ENCODE data around the gene CPTP. TPM values are rescaled to one million over a fixed set of nuclear protein-coding genes. Genes with fewer than 3 reads are reported as not detected.

CPTP gene
- total and polyA plus RNA-seq, 9 donors, result 12.5 to 19.6 (median 16.9) TPM

DNA sequence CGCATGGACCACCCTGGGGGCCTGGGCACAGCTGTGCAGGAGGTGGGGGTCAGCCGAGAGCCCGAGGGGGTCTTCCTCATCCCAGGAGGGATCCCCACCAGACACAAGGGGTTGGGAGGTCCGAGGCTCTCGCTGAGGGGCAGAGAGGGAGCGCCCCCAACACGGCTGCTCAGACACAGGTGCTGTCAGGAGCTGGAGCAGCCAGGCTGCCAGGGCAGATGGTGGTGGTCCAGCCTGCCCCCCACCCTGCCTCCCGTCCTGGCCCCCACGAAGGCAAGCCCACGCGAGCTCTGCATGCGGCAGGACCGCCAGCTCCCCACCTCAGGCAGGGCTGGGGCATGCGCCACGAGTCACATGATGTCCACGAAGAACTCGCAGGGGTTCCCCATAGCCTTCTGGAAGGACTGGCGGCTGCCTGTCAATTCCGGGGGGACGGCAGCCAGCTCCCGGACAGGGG lies 11.2 kb downstream of the CPTP start:
- Histone ChIP-seq H3K4me3 (ENCODE audit: low read length) (no peak overlapping the region), H3K27ac (ENCODE audit: low read length) (no peak overlapping the region), H3K4me1 (ENCODE audit: control insufficient read depth, insufficient read depth, low read length) (peaks cover 9% of the 10 kb centered on the region), H3K9me3 (replicated peaks; ENCODE audit: control insufficient read depth, low read depth, low read length) (no peaks in the 10 kb centered on the region), H3K36me3 (ENCODE audit: control insufficient read depth, insufficient read depth, low read length) (peaks cover 43% of the 10 kb centered on the region), H3K27me3 (ENCODE audit: control insufficient read depth, insufficient read depth, low read length) (no peaks in the 10 kb centered on the region)
- no peak for DNase-seq
- WGBS (ENCODE audit: insufficient coverage), result 75% methylated on average over 17 of the region's 21 CpGs

DNA sequence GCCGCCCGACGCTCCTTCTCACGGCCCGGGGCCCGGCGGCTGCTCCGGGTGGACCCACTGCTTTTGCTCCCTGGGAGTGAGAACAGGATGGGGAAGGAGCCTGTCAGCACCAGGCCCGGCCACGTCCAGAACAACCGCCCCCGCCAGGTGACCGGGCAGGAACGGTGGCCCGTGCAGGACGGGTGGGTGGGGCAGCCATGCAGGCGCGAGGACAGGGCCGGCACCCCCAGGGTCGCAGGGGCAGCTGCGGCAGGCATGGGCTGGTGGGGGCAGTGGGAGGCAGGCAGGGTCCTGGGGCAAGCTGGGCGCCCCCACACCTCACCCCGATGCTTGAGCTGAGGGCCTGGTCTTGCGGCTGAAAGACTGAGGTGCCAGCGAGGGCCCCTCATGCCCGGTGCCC lies 11.8 kb downstream of the CPTP start:
- Histone ChIP-seq H3K9me3 (replicated peaks; ENCODE audit: control insufficient read depth, low read depth, low read length) (no peaks in the 10 kb centered on the region), H3K27ac (ENCODE audit: low read length) (no peak overlapping the region), H3K36me3 (ENCODE audit: control insufficient read depth, insufficient read depth, low read length) (peaks cover 48% of the 10 kb centered on the region), H3K27me3 (ENCODE audit: control insufficient read depth, insufficient read depth, low read length) (no peaks in the 10 kb centered on the region), H3K4me3 (ENCODE audit: low read length) (no peak overlapping the region), H3K4me1 (ENCODE audit: control insufficient read depth, insufficient read depth, low read length) (peaks cover 3% of the 10 kb centered on the region)
- no peak for DNase-seq
- WGBS (ENCODE audit: insufficient coverage), result 90% methylated on average over 22 of the region's 26 CpGs

DNA sequence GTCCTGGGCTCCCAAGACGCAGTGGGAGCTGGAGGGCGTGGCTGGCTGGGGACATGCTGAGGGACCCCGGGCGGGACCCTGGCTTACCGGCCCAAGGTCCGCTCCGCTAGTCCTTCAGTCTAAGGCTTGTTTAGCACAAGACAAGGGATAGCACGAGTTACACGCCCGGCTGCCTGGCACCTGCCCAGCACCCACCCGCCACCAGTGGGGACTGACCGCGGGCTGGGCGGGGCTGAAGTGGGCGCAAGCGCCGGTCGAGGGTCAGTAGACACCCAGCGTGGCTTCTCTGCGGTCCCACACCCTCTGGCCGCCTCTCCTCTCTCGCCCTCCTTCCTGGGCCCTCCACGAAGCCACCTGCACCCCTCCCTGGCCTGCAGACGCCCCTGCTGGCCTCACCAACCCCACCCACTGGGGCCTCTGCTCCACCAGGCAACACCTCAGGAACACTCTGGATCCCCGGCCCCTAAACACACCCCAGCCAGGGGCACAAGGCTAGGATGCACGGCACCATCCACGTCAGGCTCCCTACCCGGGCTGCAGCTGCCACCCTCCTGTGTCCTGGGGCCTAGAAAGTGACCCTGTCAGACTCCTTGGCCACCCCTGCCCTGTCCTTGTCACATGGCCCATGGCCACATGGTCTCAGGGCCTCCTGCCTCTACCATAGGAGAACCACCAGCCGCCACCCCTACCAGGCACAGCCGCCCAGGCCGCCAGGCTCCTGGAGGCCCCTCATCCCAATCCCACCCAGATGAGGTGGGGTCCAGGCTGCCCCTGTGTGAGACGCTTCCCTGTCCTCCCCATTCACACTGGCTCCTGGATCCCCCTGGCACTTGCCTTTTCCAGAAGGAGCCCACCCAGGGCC lies 12.6 kb downstream of the CPTP start:
- DNase-seq, result no peak
- Histone ChIP-seq H3K36me3 (ENCODE audit: control insufficient read depth, insufficient read depth, low read length) (peaks cover 53% of the 10 kb centered on the region), H3K9me3 (replicated peaks; ENCODE audit: control insufficient read depth, low read depth, low read length) (no peaks in the 10 kb centered on the region), H3K4me1 (ENCODE audit: control insufficient read depth, insufficient read depth, low read length) (no peaks in the 10 kb centered on the region), H3K4me3 (ENCODE audit: low read length) (no peak overlapping the region), H3K27ac (ENCODE audit: low read length) (no peak overlapping the region), H3K27me3 (ENCODE audit: control insufficient read depth, insufficient read depth, low read length) (no peaks in the 10 kb centered on the region)
- 88% methylated on average over 30 of the region's 32 CpGs for WGBS (ENCODE audit: insufficient coverage)

DNA sequence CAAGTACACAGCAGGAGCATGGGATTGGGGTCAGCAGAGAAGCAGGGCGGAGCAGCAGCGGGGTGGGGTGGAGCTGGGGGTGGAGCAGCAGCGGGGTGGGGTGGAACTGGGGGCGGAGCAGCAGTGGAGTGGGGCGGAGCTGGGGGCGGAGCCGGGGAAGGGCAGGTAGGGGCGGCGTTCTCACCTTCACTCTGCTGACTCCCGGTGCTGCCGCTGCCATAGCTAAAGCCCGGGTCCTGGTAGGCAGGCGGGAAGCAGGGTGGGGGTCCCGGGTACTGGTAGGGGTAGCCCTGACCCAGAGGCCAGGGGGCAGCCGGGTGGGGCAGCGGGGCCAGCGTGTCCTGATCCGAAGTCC lies 13.2 kb downstream of the CPTP start:
- Histone ChIP-seq H3K4me3 (ENCODE audit: low read length) (no peak overlapping the region), H3K4me1 (ENCODE audit: control insufficient read depth, insufficient read depth, low read length) (no peaks in the 10 kb centered on the region), H3K27ac (ENCODE audit: low read length) (no peak overlapping the region), H3K9me3 (replicated peaks; ENCODE audit: control insufficient read depth, low read depth, low read length) (no peaks in the 10 kb centered on the region), H3K27me3 (ENCODE audit: control insufficient read depth, insufficient read depth, low read length) (no peaks in the 10 kb centered on the region), H3K36me3 (ENCODE audit: control insufficient read depth, insufficient read depth, low read length) (peaks cover 53% of the 10 kb centered on the region)
- 64% methylated on average over 15 of the region's 18 CpGs for WGBS (ENCODE audit: insufficient coverage)
- no peak for DNase-seq

DNA sequence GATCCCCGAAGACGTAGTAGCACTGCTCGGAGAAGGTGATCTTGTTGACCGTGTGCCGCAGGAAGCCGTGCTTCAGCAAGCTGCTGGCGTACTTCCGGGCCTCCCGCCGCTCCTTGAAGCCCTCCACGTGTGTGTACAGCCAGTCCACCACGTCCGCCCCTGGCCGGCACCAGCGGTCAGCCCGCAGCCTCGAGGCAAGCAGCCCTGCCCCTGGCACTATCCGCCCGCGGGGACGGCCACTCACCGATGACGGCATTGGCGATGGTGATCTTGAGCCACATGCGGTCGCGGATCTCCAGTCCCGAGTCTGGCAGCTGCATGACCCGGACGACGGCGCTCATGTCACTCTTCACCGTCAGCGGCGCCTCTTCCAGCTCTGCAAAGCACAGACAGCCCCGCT lies 13.7 kb downstream of the CPTP start:
- Histone ChIP-seq H3K4me1 (ENCODE audit: control insufficient read depth, insufficient read depth, low read length) (no peaks in the 10 kb centered on the region), H3K4me3 (ENCODE audit: low read length) (no peak overlapping the region), H3K9me3 (replicated peaks; ENCODE audit: control insufficient read depth, low read depth, low read length) (no peaks in the 10 kb centered on the region), H3K27ac (ENCODE audit: low read length) (no peak overlapping the region), H3K36me3 (ENCODE audit: control insufficient read depth, insufficient read depth, low read length) (peaks cover 53% of the 10 kb centered on the region), H3K27me3 (ENCODE audit: control insufficient read depth, insufficient read depth, low read length) (no peaks in the 10 kb centered on the region)
- WGBS (ENCODE audit: insufficient coverage), result 92% methylated on average over 36 of the region's 36 CpGs
- no peak for DNase-seq

DNA sequence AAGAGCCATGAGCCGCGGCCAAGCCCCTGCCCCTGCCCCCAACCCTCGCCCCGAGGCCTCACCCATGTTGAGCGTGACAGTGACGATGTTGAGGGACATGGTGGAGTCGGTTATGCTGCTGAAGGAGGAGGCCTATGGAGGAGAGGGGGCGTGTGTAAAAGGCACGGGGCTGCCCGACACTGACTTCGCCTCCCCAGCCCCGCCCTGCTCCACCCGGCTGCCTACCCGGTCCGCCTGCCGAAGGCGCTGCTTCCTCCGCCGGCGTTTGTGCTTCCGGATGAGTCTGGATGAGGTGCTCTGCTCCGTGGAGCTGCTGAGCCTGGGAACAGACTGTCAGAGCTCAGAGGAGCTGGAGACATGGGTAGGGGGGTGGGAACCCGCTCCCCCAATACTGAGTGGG lies 15.6 kb downstream of the CPTP start:
- peaks cover 52% of the 10 kb centered on the region for H3K36me3 ChIP-seq (ENCODE audit: control insufficient read depth, insufficient read depth, low read length)
- 83% methylated on average over 21 of the region's 23 CpGs for WGBS (ENCODE audit: insufficient coverage)
- H3K4me1 ChIP-seq (ENCODE audit: control insufficient read depth, insufficient read depth, low read length), result peaks cover under 1% of the 10 kb centered on the region
- no peak for DNase-seq
- H3K27me3 ChIP-seq (ENCODE audit: control insufficient read depth, insufficient read depth, low read length), result no peaks in the 10 kb centered on the region
- no peak overlapping the region for H3K27ac ChIP-seq (ENCODE audit: low read length)
- H3K4me3 ChIP-seq (ENCODE audit: low read length), result no peak overlapping the region
- H3K9me3 ChIP-seq (replicated peaks; ENCODE audit: control insufficient read depth, low read depth, low read length), result no peaks in the 10 kb centered on the region

DNA sequence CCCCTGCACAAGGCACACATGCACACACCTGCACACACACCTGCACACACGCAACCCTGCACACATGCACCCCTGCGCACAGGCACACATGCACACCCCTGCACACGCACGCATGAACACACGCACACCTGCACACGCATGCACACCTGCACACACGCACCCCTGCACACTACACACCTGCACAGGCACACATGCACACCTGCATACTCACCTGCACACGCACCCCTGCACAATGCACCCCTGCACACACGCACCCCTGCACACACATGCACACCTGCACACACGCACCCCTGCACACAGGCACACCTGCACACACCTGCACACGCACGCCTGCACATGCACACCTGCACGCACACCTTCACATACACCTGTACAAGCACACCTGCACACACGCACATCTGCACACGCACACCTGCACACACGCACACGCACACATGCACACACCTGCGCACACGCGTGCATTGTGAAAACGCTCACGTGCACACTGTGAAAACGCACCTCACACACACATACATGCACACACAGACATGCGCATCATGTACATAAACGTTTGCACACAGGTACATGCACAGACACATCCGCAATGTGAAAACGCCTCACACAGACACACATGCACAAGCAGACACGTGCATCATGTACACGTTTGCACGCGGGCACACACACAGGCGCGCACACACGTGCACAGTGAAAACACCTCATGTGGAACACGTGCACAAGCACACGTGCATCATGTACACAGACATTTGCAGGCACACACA lies 16.4 kb downstream of the CPTP start:
- no peak for DNase-seq
- Histone ChIP-seq H3K27ac (ENCODE audit: low read length) (no peak overlapping the region), H3K9me3 (replicated peaks; ENCODE audit: control insufficient read depth, low read depth, low read length) (no peaks in the 10 kb centered on the region), H3K27me3 (ENCODE audit: control insufficient read depth, insufficient read depth, low read length) (no peaks in the 10 kb centered on the region), H3K4me1 (ENCODE audit: control insufficient read depth, insufficient read depth, low read length) (peaks cover 7% of the 10 kb centered on the region), H3K36me3 (ENCODE audit: control insufficient read depth, insufficient read depth, low read length) (peaks cover 45% of the 10 kb centered on the region), H3K4me3 (ENCODE audit: low read length) (no peak overlapping the region)
- WGBS (ENCODE audit: insufficient coverage), result 94% methylated on average over 36 of the region's 36 CpGs

DNA sequence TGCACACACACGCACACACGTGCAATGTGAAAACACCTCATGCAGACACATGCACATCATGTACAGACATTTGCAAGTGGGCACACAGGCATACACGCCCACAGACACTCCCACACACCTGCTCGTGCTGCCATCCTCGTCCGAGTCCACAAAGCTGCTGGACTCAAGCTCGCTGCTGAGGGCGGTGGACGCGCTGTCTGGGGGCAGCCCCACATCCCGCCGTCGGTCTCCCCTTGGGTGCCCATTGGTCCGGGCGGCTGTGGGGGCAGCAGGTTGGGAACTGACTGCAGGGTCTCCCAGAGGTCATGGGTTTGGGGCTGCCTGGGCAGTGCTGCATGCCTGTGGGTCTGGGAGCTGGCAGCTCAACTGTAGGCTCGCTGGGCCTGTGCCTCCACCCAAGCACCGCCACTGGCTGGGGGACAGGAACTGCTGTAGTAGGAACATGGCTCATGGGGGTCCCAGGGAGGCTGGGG lies 17.0 kb downstream of the CPTP start:
- peaks cover 43% of the 10 kb centered on the region for H3K36me3 ChIP-seq (ENCODE audit: control insufficient read depth, insufficient read depth, low read length)
- 87% methylated on average over 17 of the region's 17 CpGs for WGBS (ENCODE audit: insufficient coverage)

DNA sequence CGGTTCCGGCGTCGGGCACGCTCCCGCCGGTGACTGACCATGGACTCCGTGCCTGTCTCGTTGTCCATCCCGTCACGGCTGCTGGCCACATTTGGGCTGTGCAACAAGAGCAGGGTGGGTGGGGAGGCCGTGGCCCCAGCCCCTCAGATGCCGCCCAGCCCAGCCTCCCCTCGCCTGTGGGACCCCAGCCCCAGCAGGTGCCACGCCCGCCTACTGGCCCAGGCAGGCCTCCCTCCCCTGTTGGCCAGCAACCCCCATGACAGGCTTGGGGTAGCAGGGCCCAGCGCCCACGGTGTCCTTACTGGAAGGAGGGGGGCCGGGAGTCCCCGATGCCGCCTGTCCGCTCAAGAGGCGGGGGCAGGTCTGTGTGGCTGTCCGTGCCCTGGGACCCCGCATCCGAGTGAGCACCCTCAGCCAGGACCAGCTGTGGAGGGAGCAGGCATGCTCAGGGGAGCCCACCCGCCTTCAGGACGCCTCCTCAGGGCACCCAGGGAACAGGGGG lies 17.5 kb downstream of the CPTP start:
- Histone ChIP-seq H3K9me3 (replicated peaks; ENCODE audit: control insufficient read depth, low read depth, low read length) (no peaks in the 10 kb centered on the region), H3K27ac (ENCODE audit: low read length) (no peak overlapping the region), H3K4me1 (ENCODE audit: control insufficient read depth, insufficient read depth, low read length) (peaks cover 19% of the 10 kb centered on the region), H3K27me3 (ENCODE audit: control insufficient read depth, insufficient read depth, low read length) (no peaks in the 10 kb centered on the region), H3K4me3 (ENCODE audit: low read length) (no peak overlapping the region), H3K36me3 (ENCODE audit: control insufficient read depth, insufficient read depth, low read length) (peaks cover 43% of the 10 kb centered on the region)
- no peak for DNase-seq
- 89% methylated on average over 19 of the region's 28 CpGs for WGBS (ENCODE audit: insufficient coverage)

More for the DNA sequence above, 17.0 kb downstream of the CPTP start:
- peaks cover 13% of the 10 kb centered on the region for H3K4me1 ChIP-seq (ENCODE audit: control insufficient read depth, insufficient read depth, low read length)
- H3K27me3 ChIP-seq (ENCODE audit: control insufficient read depth, insufficient read depth, low read length), result no peaks in the 10 kb centered on the region
- no peak for DNase-seq
- no peaks in the 10 kb centered on the region for H3K9me3 ChIP-seq (replicated peaks; ENCODE audit: control insufficient read depth, low read depth, low read length)
- no peak overlapping the region for H3K27ac ChIP-seq (ENCODE audit: low read length)
- H3K4me3 ChIP-seq (ENCODE audit: low read length), result no peak overlapping the region

DNA sequence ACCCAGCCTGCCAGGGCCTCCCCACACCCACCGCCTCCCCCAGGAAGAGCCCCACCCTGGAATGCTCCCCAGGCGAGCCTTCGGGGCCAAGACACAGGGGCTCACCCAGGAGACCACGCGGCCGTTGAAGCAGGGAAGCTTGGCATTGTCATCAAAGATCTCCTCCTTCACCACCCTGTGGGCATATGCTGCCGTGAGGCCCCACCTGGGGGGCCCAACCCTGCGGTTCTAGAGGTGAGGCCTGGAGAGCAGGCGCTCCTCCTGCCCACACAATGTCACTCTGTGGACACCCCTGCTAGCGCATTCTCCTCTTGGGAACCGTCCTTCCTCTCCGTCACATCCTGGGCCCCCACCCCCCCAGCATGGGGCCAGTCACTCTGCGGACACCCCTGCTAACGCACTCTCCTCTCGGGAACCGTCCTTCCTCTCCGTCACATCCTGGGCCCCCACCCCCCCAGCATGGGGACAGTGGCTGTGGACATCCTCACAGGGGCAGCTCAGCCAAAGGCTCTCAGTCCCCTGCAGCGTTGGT lies 18.0 kb downstream of the CPTP start:
- peaks cover 24% of the 10 kb centered on the region for H3K4me1 ChIP-seq (ENCODE audit: control insufficient read depth, insufficient read depth, low read length)
- H3K27ac ChIP-seq (ENCODE audit: low read length), result no peak overlapping the region
- no peak for DNase-seq
- no peaks in the 10 kb centered on the region for H3K9me3 ChIP-seq (replicated peaks; ENCODE audit: control insufficient read depth, low read depth, low read length)
- no peak overlapping the region for H3K4me3 ChIP-seq (ENCODE audit: low read length)
- H3K36me3 ChIP-seq (ENCODE audit: control insufficient read depth, insufficient read depth, low read length), result peaks cover 38% of the 10 kb centered on the region
- 70% methylated on average over 16 of the region's 18 CpGs for WGBS (ENCODE audit: insufficient coverage)
- no peaks in the 10 kb centered on the region for H3K27me3 ChIP-seq (ENCODE audit: control insufficient read depth, insufficient read depth, low read length)

Measured in muscle of leg (tissue), 11 donors.